Activated naive CD4-positive, alpha-beta T cell treated with anti-CD3 and anti-CD28 coated beads, Interleukin-2, amount 50 U/mL, for 16 hours (primary cell): ENCODE measurements around the gene PDZD7.

Experiments used
- DNase-seq: peaks from one replicate; pipeline ENCODE4 v3.0.0-alpha.2; 2020

PDZD7 gene

DNA sequence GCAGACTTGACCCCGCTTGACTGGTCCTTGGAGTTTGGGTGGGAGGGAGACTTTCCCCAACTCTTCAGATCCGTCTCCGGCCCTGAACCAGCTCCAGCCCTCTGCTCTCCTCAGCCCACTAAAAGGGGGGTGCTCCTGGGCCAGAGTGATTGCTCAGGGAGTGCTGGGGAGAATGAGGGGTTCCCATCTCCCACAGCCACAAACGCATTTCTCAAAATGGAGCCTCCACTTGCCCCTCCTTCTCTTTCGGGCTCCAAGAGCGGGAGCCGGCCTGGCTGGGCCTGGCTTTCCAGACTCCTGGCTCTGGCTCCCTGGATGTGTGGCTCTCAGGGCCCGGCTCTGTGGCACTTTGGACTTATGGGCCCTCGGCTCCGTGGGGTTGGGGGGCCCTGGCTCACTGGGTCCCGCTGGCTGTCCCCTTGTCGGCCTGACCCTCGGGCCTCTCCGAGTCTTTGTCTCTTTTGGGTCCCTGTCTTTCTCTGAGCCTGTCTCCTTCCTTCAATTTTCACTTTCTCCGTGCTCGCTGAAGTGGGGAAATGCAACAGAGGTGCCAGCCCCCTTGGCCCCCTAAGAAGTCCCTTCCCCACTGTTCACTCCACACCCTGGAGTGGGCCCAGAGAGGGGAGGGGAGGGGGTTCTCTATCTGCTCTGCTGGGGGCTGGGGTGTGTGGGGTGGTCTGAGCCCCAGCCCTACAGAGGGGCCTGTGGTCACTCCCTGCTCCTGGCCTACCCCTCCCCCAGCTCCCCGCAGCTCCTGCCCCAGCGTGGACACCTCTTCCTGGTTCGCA lies 30.6 kb downstream of the PDZD7 start:
- no peak for DNase-seq

DNA sequence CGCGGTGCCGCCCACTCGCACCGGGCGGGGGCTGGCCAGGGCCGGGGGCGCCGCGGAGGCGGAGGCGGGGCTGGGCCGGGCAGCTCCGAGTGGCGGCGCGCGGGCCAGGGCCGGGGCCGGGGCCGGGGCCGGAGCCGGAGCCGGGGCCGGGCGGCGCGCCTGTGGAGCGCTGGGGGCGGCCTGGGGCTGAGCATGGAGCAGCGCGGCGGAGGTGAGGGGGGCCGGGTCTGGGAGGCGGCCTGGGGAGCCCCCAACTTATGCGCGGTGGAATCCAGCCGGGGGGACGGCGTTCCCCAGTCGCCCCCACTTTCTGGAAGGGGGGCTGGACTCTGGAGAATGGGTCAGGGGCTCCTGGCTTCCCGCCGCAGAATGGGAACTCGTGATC lies 31.2 kb downstream of the PDZD7 start, which contains the start of gene LZTS2:
TSS of gene LZTS2 (plus strand) at position 67 of the 385 bp plus-strand sequence. CDS start 2,731 bp downstream, outside the sequence.
- no peak for DNase-seq

- peak; percentile 83 for DNase-seq
Measured at GRCh38 chr10:100998991-100999741, 31.8 kb downstream of the PDZD7 start.

DNA sequence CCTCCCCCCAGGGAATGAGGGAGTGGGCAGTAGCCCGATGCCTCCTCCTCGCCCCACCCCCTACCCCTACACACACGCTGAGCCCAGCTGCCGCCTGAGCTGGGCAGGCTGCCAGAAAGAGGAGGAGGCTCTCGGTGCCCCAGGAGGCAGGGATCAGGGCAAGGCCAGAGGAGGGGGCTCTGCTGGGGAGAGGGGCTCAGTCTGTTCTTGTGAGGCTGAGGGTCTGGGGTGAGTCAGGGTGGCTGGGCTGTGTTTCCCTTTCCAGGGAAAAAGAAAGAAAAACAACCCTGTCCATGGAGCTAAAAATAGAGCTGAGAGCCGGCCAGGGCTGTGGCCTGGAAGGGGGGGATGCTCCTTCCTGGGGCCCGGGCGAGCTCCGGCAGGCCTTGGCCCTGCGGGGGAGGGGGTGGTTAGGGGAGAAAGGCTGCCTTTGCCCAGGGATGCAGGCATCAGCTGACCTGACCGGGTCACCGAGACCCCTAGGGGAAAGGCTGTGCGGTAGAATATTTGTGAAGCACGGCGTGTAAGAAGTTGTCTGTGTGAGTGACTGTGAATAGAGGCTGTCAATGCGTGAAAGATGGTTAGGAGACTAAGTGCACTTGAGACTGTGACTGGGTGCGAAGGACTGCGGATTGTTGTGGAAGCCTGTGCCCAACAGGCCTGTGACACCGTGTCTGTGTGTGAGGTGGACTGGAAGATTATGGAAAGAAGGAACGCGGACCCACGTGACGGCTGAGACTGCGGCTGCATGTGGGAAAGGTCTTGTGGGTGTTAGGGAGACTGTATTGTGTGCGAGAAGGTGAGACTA lies 32.5 kb downstream of the PDZD7 start:
- peak; percentile 73 for DNase-seq

DNA sequence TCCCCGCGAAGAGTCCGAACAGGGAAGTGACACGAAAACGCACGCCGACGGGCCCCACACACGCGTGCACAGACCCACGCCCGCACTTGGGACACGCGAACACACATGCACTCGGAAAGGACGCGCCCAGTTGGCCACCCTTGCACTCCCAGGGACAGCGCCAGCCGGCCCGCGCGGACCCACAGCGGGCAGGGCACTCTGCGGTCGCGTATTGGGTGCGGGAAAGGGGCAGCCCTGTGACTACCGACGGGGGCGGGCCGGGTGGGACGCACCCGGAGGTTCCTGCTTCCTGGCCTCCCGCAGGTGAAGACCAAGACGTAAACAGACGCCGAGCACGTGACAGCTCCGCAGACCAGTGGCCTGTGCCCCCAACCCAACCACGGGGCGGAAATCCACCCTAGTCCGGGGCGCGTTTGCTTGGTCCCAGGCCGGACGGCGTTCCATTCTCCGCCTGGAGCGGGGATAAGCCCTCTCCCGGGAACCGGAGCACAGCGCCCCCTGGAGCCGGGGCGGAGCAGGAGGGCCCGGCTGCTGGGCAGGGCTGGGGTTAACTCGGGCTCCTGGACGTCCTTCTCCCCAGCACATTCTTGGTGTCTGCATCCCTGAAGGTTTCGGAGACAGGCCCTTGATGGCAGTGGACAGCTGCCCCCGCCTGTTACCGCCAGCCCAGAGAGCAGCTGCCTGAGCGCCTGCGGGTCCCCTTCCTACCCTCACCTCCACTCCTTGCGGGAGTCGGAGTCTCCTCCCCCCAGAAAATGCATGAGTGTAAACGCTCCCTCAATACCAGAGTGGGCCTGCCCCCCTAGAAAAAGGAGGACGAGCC lies 33.4 kb downstream of the PDZD7 start:
- DNase-seq, result peak; percentile 75

GRCh38 chr10:100996678-100997359 lies 34.1 kb downstream of the PDZD7 start:
- DNase-seq, result peak; percentile 50

GRCh38 chr10:100995181-100995580 lies 35.7 kb downstream of the PDZD7 start:
- DNase-seq, result no peak

DNA sequence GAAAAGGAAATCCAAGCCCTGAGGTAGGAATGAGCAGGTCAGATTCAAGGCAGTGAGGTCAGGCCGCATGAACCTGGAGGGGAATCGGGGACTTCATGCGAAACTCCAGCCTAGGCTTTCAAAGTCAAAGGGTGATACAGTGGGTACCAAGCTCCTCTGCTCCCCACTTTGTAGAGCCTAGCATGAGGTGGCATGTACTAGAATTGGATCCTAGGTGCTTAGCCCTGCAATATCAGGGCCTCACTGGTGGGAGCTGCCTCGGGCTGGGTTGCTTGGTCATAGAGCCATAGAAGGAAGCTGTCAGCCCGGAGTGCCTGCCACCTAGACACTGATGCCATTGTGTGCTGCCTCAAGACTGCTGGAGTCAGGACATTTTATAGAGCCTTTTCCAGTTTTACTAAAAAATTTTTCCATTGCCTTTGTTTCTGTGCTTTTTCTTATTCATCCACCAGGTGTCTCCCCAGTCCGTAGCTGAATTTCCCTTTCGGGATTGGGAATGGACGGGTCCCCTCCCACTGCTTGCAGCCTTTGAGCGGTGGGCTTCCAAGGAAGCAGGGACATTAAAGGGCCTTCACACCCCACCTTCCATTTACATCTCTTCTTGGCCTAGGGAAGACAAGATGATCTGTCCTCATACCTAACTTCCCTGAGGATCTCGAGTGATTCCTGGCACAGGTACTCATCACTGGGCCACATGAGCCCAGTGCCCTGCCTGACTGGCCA lies 36.8 kb downstream of the PDZD7 start:
- no peak for DNase-seq

GRCh38 chr10:100989088-100989487 lies 41.8 kb downstream of the PDZD7 start:
- DNase-seq, result no peak

- DNase-seq, result no peak
Measured at GRCh38 chr10:100988166-100988565, 42.8 kb downstream of the PDZD7 start.

GRCh38 chr10:100987685-100988049 lies 43.3 kb downstream of the PDZD7 start:
- DNase-seq, result no peak

- DNase-seq, result peak; percentile 89
Measured at GRCh38 chr10:100986952-100987684, 43.8 kb downstream of the PDZD7 start, which contains the start of the genes MRPL43 and TWNK. Gene MRPL43 (minus strand): TSS chr10:100987497. CDS start chr10:100987443, 54 bp downstream. Gene TWNK (plus strand): TSS chr10:100987543. CDS start chr10:100988211, 668 bp downstream.

GRCh38 chr10:100986623-100986951 lies 44.3 kb downstream of the PDZD7 start:
- DNase-seq, result no peak

- no peak for DNase-seq
Measured at GRCh38 chr10:100985336-100985735, 45.6 kb downstream of the PDZD7 start.

DNA sequence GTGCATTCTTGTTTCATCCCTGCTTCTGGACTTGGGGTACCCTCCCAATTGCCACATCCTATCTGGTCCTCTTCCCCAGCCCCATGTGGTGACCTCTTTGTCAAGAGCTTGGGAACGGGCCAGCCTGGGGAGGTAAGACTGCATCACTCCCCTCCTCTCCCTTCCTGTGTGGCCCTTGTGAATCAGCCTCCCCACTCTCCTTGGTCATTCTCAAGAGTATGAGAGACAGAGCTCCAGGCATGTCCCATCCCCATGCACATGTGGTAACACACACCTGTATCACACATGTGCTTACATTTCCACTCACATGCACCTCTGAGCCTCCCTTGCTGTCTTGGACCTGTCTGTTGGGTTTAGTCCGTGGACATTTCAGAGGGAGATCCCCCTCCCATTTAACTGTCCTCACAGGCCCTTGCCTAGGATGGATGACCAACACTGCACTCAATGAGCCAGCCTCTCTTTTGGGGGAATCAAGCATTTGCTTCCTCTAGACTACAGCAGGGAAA lies 46.2 kb downstream of the PDZD7 start:
- no peak for DNase-seq

DNA sequence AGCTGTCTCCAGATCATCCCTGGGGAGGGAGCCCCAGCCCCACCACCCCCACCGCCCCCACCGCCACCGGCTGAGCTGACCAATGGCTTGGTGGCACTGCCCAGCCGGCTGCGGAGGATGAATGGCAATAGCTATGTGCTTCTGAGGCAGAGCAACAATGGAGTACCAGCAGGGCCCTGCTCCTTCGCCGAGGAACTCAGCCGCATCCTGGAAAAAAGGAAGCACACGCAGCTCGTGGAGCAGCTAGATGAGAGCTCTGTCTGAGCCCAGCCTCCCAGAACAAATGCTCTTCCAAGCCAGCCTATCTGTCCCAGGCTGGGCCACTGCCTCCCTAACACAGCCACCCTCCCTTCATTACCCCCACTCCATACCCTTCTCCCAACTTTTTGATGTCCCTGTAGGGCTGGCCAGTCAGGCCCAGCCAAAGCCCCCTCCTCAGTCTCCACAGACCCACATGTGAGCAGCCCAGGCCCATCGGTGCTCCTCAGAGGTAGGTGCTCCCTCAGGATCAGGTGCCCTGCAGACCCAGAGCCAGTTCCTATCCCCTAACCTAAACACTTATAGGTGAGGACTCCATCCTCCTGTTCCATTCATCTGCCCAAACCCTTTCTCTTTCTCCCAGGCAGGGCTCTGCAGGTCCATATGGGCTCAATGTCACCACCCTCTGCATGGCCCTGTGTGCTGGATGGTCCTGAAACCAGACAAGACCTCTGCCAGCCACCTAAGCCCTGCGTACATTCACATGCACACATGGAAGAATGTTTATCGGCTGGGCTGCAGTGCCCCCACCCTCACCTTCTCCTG lies 46.9 kb downstream of the PDZD7 start:
- no peak for DNase-seq

DNA sequence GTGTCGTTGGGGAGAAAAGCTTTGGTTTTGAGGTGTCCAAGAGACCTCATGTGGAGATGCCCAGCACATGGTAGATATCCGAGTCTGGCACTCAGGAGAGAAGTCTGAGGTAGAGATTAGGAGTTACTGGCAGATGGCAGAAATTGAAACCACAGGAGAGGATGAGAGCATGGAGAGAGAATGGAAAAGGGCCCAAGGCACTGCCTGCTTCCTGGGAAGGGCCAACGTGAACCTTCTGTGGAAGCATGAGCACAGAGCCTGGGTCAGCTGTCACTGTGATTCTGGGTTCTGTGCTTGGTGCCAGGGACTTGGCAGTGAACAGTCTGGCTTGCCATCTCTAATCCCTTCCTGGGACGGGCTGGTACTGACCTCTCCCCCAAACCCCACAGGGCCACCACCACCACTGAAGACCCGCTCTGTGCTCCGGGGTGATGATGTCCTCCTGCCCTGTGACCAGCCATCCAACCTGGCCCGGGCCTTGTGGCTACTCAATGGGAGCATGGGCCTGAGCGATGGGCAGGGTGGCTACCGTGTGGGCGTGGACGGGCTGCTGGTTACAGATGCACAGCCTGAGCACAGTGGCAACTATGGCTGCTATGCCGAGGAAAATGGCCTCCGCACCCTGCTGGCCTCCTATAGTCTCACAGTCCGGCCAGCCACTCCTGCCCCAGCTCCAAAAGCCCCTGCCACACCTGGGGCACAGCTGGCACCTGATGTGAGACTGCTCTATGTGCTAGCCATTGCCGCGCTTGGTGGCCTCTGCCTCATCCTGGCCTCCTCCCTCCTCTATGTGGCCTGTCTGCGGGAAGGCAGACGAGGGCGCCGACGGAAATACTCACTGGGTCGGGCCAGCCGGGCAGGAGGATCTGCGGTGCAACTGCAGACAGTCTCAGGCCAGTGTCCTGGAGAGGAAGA lies 47.8 kb downstream of the PDZD7 start:
- no peak for DNase-seq

DNA sequence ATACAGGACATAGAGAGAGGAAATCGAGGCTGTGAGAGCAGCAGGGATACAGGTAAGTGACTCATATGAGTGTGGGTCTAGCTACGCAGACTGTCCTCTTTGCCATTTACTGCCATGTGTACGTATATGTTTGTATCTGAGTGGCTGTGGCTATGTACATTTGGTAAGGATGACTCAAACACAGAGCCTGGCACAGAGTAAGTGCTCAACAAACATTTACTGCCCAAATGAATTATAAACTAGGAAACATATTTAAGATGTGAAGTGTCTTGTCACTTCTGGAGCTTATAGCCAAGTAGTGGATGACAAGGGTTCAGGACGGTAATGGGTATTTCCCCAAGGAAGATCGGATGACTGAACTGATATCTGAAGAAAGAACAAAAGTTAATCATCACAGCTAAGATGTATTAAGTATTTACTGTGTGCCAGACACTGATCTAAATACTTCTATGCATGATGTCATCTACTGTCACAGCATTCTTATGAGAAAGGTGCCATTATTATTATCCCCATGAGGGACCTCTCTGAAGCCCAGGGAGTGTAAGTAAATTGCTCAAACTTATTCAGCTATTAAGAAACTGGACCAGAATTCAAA lies 49.7 kb downstream of the PDZD7 start:
- no peak for DNase-seq
